Right kidney (tissue), 1 donor: ENCODE data around the gene SPAG9.
"Not testable (repeated sequence)": the region's sequence is repeated elsewhere in the genome, so short reads cannot be mapped to it uniquely, and the experiment has no call there.

Experiments
- DNase-seq: peaks from one replicate; pipeline ENCODE4 v3.0.0-alpha.2; 2016

Gene SPAG9

GRCh38 chr17:50953831-50954601 is 166.7 kb downstream of the SPAG9 start:
- DNase-seq: peak; percentile 55

GRCh38 chr17:50953518-50953830 is 167.2 kb downstream of the SPAG9 start:
- DNase-seq: no peak

- no peak for DNase-seq
These were observed 167.8 kb downstream of the SPAG9 start for GRCh38 chr17:50952889-50953288.

- no peak for DNase-seq
These were observed 168.7 kb downstream of the SPAG9 start for GRCh38 chr17:50952013-50952412.

- DNase-seq: peak; percentile 74
These were observed 170.4 kb downstream of the SPAG9 start for GRCh38 chr17:50949989-50950877.

GRCh38 chr17:50949128-50949988 is 171.3 kb downstream of the SPAG9 start:
- DNase-seq: no peak

GRCh38 chr17:50948711-50949110 is 172.0 kb downstream of the SPAG9 start:
- no peak for DNase-seq

GRCh38 chr17:50947782-50948543 is 172.7 kb downstream of the SPAG9 start:
- DNase-seq: no peak

- DNase-seq: no peak
These were observed 173.5 kb downstream of the SPAG9 start for GRCh38 chr17:50946891-50947781.

GRCh38 chr17:50946223-50946890 is 174.3 kb downstream of the SPAG9 start:
- DNase-seq: no peak

GRCh38 chr17:50945779-50946222 is 174.9 kb downstream of the SPAG9 start:
- DNase-seq: no peak

- DNase-seq: peak; percentile 54
These were observed 175.6 kb downstream of the SPAG9 start for GRCh38 chr17:50944902-50945720.

GRCh38 chr17:50944054-50944901 is 176.4 kb downstream of the SPAG9 start:
- DNase-seq: peak; percentile 81

- no peak for DNase-seq
These were observed 177.1 kb downstream of the SPAG9 start for GRCh38 chr17:50943575-50943933.

GRCh38 chr17:50941676-50942048 is 179.0 kb downstream of the SPAG9 start:
- DNase-seq: not testable (repeated sequence)

GRCh38 chr17:50939795-50940684 is 180.6 kb downstream of the SPAG9 start:
- no peak for DNase-seq

- DNase-seq: no peak
These were observed 181.2 kb downstream of the SPAG9 start for GRCh38 chr17:50939542-50939794.
